ENCODE measurements around the gene WNT3A. TPM values are rescaled to one million over a fixed set of nuclear protein-coding genes. Genes with fewer than 3 reads are reported as not detected.
"Not testable (repeated sequence)": the region's sequence is repeated elsewhere in the genome, so short reads cannot be mapped to it uniquely, and the experiment has no call there.

The WNT3A gene
- total RNA-seq, 1 donor from 2014 or later, result not detected

- no peak for DNase-seq (ENCODE audit: low read depth)
Measured at GRCh38 chr1:228011721-228012311, 5.0 kb downstream of the WNT3A start.

GRCh38 chr1:228012555-228012954, 5.8 kb downstream of the WNT3A start:
- DNase-seq (ENCODE audit: low read depth), result no peak

- DNase-seq (ENCODE audit: low read depth), result peak; percentile 59
Measured at GRCh38 chr1:228013131-228013934, 6.5 kb downstream of the WNT3A start.

- peak; percentile 91 for DNase-seq (ENCODE audit: low read depth)
Measured at GRCh38 chr1:228013935-228014930, 7.4 kb downstream of the WNT3A start.

GRCh38 chr1:228015276-228016180, 8.7 kb downstream of the WNT3A start:
- DNase-seq (ENCODE audit: low read depth), result peak; percentile 96

- no peak for DNase-seq (ENCODE audit: low read depth)
Measured at GRCh38 chr1:228016181-228016510, 9.3 kb downstream of the WNT3A start.

GRCh38 chr1:228016653-228017355, 10.0 kb downstream of the WNT3A start:
- no peak for DNase-seq (ENCODE audit: low read depth)

- no peak for DNase-seq (ENCODE audit: low read depth)
Measured at GRCh38 chr1:228017356-228018124, 10.7 kb downstream of the WNT3A start.

GRCh38 chr1:228018125-228018398, 11.3 kb downstream of the WNT3A start:
- DNase-seq (ENCODE audit: low read depth), result no peak

- DNase-seq (ENCODE audit: low read depth), result no peak
Measured at GRCh38 chr1:228018961-228019721, 12.3 kb downstream of the WNT3A start.

- DNase-seq (ENCODE audit: low read depth), result not testable (repeated sequence)
Measured at GRCh38 chr1:228019722-228020083, 12.9 kb downstream of the WNT3A start.

- DNase-seq (ENCODE audit: low read depth), result no peak
Measured at GRCh38 chr1:228020686-228021354, 14.0 kb downstream of the WNT3A start.

- DNase-seq (ENCODE audit: low read depth), result no peak
Measured at GRCh38 chr1:228021355-228022030, 14.7 kb downstream of the WNT3A start.

- DNase-seq (ENCODE audit: low read depth), result no peak
Measured at GRCh38 chr1:228022571-228023293, 15.9 kb downstream of the WNT3A start.

- no peak for DNase-seq (ENCODE audit: low read depth)
Measured at GRCh38 chr1:228023294-228023639, 16.5 kb downstream of the WNT3A start.

GRCh38 chr1:228029281-228029680, 22.5 kb downstream of the WNT3A start:
- no peak for DNase-seq (ENCODE audit: low read depth)

Measured in myocyte (in vitro differentiated cells).